HepG2 (cell line): ENCODE measurements around the gene PGAP1.
"Not testable (repeated sequence)": the region's sequence is repeated elsewhere in the genome, so short reads cannot be mapped to it uniquely, and the experiment has no call there.

Source experiments
- CTCF ChIP-seq: sonication (generic); formaldehyde crosslinking; IDR thresholded peaks from 2 replicates; pipeline ENCODE4 v1.5.0; 2020; ENCODE audit warnings: mild to moderate bottlenecking, missing genetic modification reagents, moderate library complexity
- NFATC3 ChIP-seq: sonication (generic); formaldehyde crosslinking; IDR thresholded peaks from 2 replicates; pipeline ENCODE4 v1.5.1; 2020; ENCODE audit warnings: mild to moderate bottlenecking, missing genetic modification reagents
- NR2C2 ChIP-seq: sonication (generic); formaldehyde crosslinking; IDR thresholded peaks from 2 replicates; pipeline ENCODE4 v1.4.0; 2020; ENCODE audit warnings: missing genetic modification reagents, mild to moderate bottlenecking, moderate library complexity, borderline replicate concordance
- POLR2AphosphoS5 ChIP-seq: IDR thresholded peaks from 2 replicates; pipeline ENCODE4 v1.6.1; 2012; ENCODE audit warnings: low read depth, low read length
- SMARCE1 ChIP-seq: fragments of 450-650 bp; IDR thresholded peaks from 2 replicates; pipeline ENCODE4 v1.6.1; 2017; ENCODE audit warnings: borderline replicate concordance
- TAF1 ChIP-seq: sonication (generic); formaldehyde crosslinking; IDR thresholded peaks from 2 replicates; pipeline ENCODE4 v1.4.0; 2020; ENCODE audit warnings: missing genetic modification reagents
- ZNF512 ChIP-seq: sonication (generic); formaldehyde crosslinking; IDR thresholded peaks from 2 replicates; pipeline ENCODE4 v1.4.0; 2020; ENCODE audit warnings: mild to moderate bottlenecking, missing genetic modification reagents

GRCh38 chr2:196905365-196905764, 21.1 kb downstream of the PGAP1 start:
- TF ChIP-seq CTCF (CRISPR knock-in tag); ZNF512 (CRISPR knock-in tag); SMARCE1; NFATC3 (CRISPR knock-in tag); POLR2AphosphoS5; NR2C2 (CRISPR knock-in tag); TAF1 (CRISPR knock-in tag): not testable (repeated sequence)
